GM18868 (cell line): ENCODE results near the gene TAS2R41.

Experiments
- ATAC-seq: cut with Tn5 transposase; IDR thresholded peaks from one replicate; pipeline ENCODE4 v1.9.1; 2021; ENCODE audit warnings: mild to moderate bottlenecking, moderate library complexity; ENCODE audit not compliant: unreplicated experiment

Gene TAS2R41

GRCh38 chr7:143492799-143493739, 15.4 kb downstream of the TAS2R41 start:
- ATAC-seq = no peak

GRCh38 chr7:143493751-143494150, 16.1 kb downstream of the TAS2R41 start:
- ATAC-seq = no peak

- ATAC-seq = no peak
Measured at GRCh38 chr7:143494622-143495021, 16.9 kb downstream of the TAS2R41 start.

GRCh38 chr7:143495851-143496250, 18.2 kb downstream of the TAS2R41 start:
- ATAC-seq = no peak

GRCh38 chr7:143496263-143496662, 18.6 kb downstream of the TAS2R41 start:
- no peak for ATAC-seq

GRCh38 chr7:143497008-143497795, 19.5 kb downstream of the TAS2R41 start:
- no peak for ATAC-seq

- ATAC-seq = no peak
Measured at GRCh38 chr7:143499246-143499645, 21.6 kb downstream of the TAS2R41 start.

GRCh38 chr7:143499743-143500348, 22.2 kb downstream of the TAS2R41 start:
- no peak for ATAC-seq

GRCh38 chr7:143503261-143503660, 25.6 kb downstream of the TAS2R41 start:
- ATAC-seq = no peak

- no peak for ATAC-seq
Measured at GRCh38 chr7:143504215-143504936, 26.7 kb downstream of the TAS2R41 start.

GRCh38 chr7:143504937-143505297, 27.2 kb downstream of the TAS2R41 start:
- ATAC-seq = no peak

GRCh38 chr7:143505838-143506237, 28.2 kb downstream of the TAS2R41 start:
- no peak for ATAC-seq

GRCh38 chr7:143507094-143507518, 29.4 kb downstream of the TAS2R41 start:
- ATAC-seq = no peak

- no peak for ATAC-seq
Measured at GRCh38 chr7:143507534-143508055, 29.9 kb downstream of the TAS2R41 start.

- ATAC-seq = no peak
Measured at GRCh38 chr7:143510854-143511592, 33.4 kb downstream of the TAS2R41 start.

- ATAC-seq = no peak
Measured at GRCh38 chr7:143511593-143512047, 33.9 kb downstream of the TAS2R41 start.

- ATAC-seq = no peak
Measured at GRCh38 chr7:143512488-143513340, 35.0 kb downstream of the TAS2R41 start.

GRCh38 chr7:143514487-143514886, 36.8 kb downstream of the TAS2R41 start:
- ATAC-seq = no peak
